Panc1 (cell line): ENCODE measurements around the gene VN1R2. TPM values are rescaled to one million over a fixed set of nuclear protein-coding genes. Genes with fewer than 3 reads are reported as not detected.

Experiments used
- ATAC-seq: fragments of 200-7000 bp; cut with Tn5 transposase; 2 replicates; pipeline ENCODE4 v1.9.1; 2020; ENCODE audit warnings: mild to moderate bottlenecking, moderate library complexity
- BruUV-seq: library from RNA; stranded (reverse); fragments of 400-500 nt; replicated peaks from 2 replicates; lab custom pipeline; 2021; lab: Mats Ljungman, UMichigan
- CTCF ChIA-PET: fragments of 300-600 bp; sonication (Branson Sonifier 250); formaldehyde crosslinking; loops from one replicate; lab custom pipeline; 2022; ENCODE audit warnings: antibody characterized with exemption; lab: Charles Lee
- POLR2A ChIA-PET: fragments of 300-600 bp; sonication (Branson Sonifier 250); formaldehyde crosslinking; loops from one replicate; lab custom pipeline; 2022; ENCODE audit warnings: antibody characterized with exemption; lab: Charles Lee
- DNase-seq: peaks from one replicate; pipeline ENCODE4 v3.0.0-alpha.2; 2010; ENCODE audit warnings: low read depth, low spot score
- H3K27ac ChIP-seq: 2 replicates; pipeline ENCODE4 v1.5.1; 2011; ENCODE audit warnings: mild to moderate bottlenecking, low read length, inconsistent platforms
- H3K27me3 ChIP-seq: fragments of 200-500 bp; sonication (Bioruptor generic); 2 replicates; pipeline ENCODE4 v1.6.0; 2014; ENCODE audit warnings: low read length, inconsistent platforms; ENCODE audit not compliant: control insufficient read depth, insufficient read depth
- H3K36me3 ChIP-seq: fragments of 200-500 bp; sonication (Bioruptor generic); 2 replicates; pipeline ENCODE4 v1.5.1; 2014; ENCODE audit warnings: inconsistent platforms, mild to moderate bottlenecking, low read length, moderate library complexity; ENCODE audit not compliant: control insufficient read depth, insufficient read depth
- H3K4me1 ChIP-seq: 2 replicates; pipeline ENCODE4 v1.5.1; 2011; ENCODE audit warnings: inconsistent platforms, mild to moderate bottlenecking, low read length, moderate library complexity; ENCODE audit not compliant: control insufficient read depth, insufficient read depth
- H3K4me3 ChIP-seq, 2 experiments: 2 replicates each; pipeline ENCODE4 v1.5.1; 2011 to 2012; ENCODE audit warnings: low read depth in 2 of 2, low read length in 2 of 2, mild to moderate bottlenecking in 2 of 2, inconsistent platforms in 1 of 2, moderate library complexity in 1 of 2
- H3K9me3 ChIP-seq: fragments of 200-500 bp; sonication (Bioruptor generic); 2 replicates; pipeline ENCODE4 v1.5.1; 2014; ENCODE audit warnings: low read depth, mild to moderate bottlenecking, inconsistent platforms, low read length, moderate library complexity; ENCODE audit not compliant: control insufficient read depth, insufficient read depth
- CTCF ChIP-seq: fragments of 450-650 bp; IDR thresholded peaks from 2 replicates; pipeline ENCODE4 v1.5.1; 2017; ENCODE audit warnings: mild to moderate bottlenecking
- POLR2AphosphoS5 ChIP-seq: IDR thresholded peaks from 2 replicates; pipeline ENCODE4 v1.6.1; 2012; ENCODE audit warnings: mild to moderate bottlenecking, low read depth, low read length, moderate library complexity
- REST ChIP-seq, 2 experiments: IDR thresholded peaks; 2 replicates each; pipeline ENCODE4 v1.6.1; 2011 to 2012; ENCODE audit warnings: low read depth in 2 of 2, control low read depth in 1 of 2, low read length in 1 of 2, mild to moderate bottlenecking in 1 of 2, moderate library complexity in 1 of 2; ENCODE audit not compliant: insufficient read depth in 1 of 2
- SIN3A ChIP-seq: IDR thresholded peaks from 2 replicates; pipeline ENCODE4 v1.6.1; 2012; ENCODE audit warnings: low read depth, mild to moderate bottlenecking, low read length, moderate library complexity, borderline replicate concordance; ENCODE audit not compliant: insufficient read depth
- TCF7L2 ChIP-seq: IDR thresholded peaks from 2 replicates; pipeline ENCODE4 v1.6.1; 2011; ENCODE audit warnings: mild to moderate bottlenecking, low read depth, low read length, inconsistent platforms
- in situ Hi-C: cut with HindIII; loops from 2 replicates; pipeline ENCODE4 v1.10.0; 2016; ENCODE audit warnings: low sequenced_read_pairs, low pct_unique_long_range_greater_than_20kb
- intact Hi-C: fragments of 100-400 bp; cut with micrococcal nuclease; formaldehyde crosslinking; loops from one replicate; pipeline ENCODE4 v1.10.0; 2022; ENCODE audit not compliant: unreplicated experiment
- total RNA-seq: library from RNA; stranded (reverse); gene quantifications from one replicate; pipeline ENCODE4 v1.2.1, GENCODE V29; 2021; ENCODE audit not compliant: unreplicated experiment

VN1R2 gene
- total RNA-seq, 1 experiment from 2014 or later, result not detected

- intact Hi-C loops (no loop called here), in situ Hi-C loops (no loop called here)
- POLR2A ChIA-PET, result no interaction called here
- H3K9me3 ChIP-seq, result no peaks in the 10 kb centered on the region
- H3K27me3 ChIP-seq, result no peaks in the 10 kb centered on the region
- no peaks in the 10 kb centered on the region for H3K4me1 ChIP-seq
- no peak for TF ChIP-seq REST (IDR thresholded peaks at IDR 0.05; ENCODE audit: insufficient read depth in 1 of 2, low read depth in 2 of 2, low read length in 1 of 2)
- TF ChIP-seq POLR2AphosphoS5, result no peak
- no peak for TF ChIP-seq SIN3A
- no peak for TF ChIP-seq TCF7L2
- no peak for TF ChIP-seq CTCF
- no peaks in the 10 kb centered on the region for H3K36me3 ChIP-seq
- no peak overlapping the region for H3K27ac ChIP-seq
- no peak for DNase-seq
- no TSS peak for BruUV-seq
- ATAC-seq, result no peak
- H3K4me3 ChIP-seq, result no peak overlapping the region
- CTCF ChIA-PET, result no interaction called here
Measured at GRCh38 chr19:53285087-53285486, 27.0 kb downstream of the VN1R2 start.

GRCh38 chr19:53290758-53291549, 32.9 kb downstream of the VN1R2 start:
- CTCF ChIA-PET, result no interaction called here
- TF ChIP-seq SIN3A, result no peak
- TF ChIP-seq REST (IDR thresholded peaks at IDR 0.05; ENCODE audit: insufficient read depth in 1 of 2, low read depth in 2 of 2, low read length in 1 of 2), result no peak
- TF ChIP-seq POLR2AphosphoS5, result no peak
- no peak for TF ChIP-seq TCF7L2
- TF ChIP-seq CTCF, result no peak
- Histone ChIP-seq H3K27ac (no peak overlapping the region), H3K27me3 (no peaks in the 10 kb centered on the region), H3K4me3 (no peak overlapping the region), H3K4me1 (no peaks in the 10 kb centered on the region), H3K9me3 (peaks cover 27% of the 10 kb centered on the region), H3K36me3 (no peaks in the 10 kb centered on the region)
- POLR2A ChIA-PET, result no interaction called here
- intact Hi-C loops, result no loop called here
- ATAC-seq (no peak), DNase-seq (no peak)
- in situ Hi-C loops, result no loop called here
- no TSS peak for BruUV-seq
